ENCODE results near the gene BCAS1. TPM values are rescaled to one million over a fixed set of nuclear protein-coding genes. Genes with fewer than 3 reads are reported as not detected.

Gene BCAS1
- total and polyA plus RNA-seq, 2 donors: 7.5 to 28.1 TPM

- 61% methylated on average over 9 of the region's 9 CpGs for WGBS
- H3K36me3 ChIP-seq (ENCODE audit: insufficient read depth): no peaks in the 10 kb centered on the region
- no peak for DNase-seq (ENCODE audit: extremely low spot score)
- H3K4me3 ChIP-seq (ENCODE audit: low read depth, low read length): no peak overlapping the region
- no peak overlapping the region for H3K27ac ChIP-seq (ENCODE audit: low read depth)
- no peaks in the 10 kb centered on the region for H3K4me1 ChIP-seq (ENCODE audit: insufficient read depth)
Observed at GRCh38 chr20:54093423-54094267, 23.3 kb upstream of the BCAS1 start.

GRCh38 chr20:54092021-54092420 lies 21.6 kb upstream of the BCAS1 start:
- no peak for DNase-seq (ENCODE audit: extremely low spot score)
- WGBS: 65% methylated on average over 2 of the region's 2 CpGs
- Histone ChIP-seq H3K36me3 (ENCODE audit: insufficient read depth) (no peaks in the 10 kb centered on the region), H3K4me1 (ENCODE audit: insufficient read depth) (no peaks in the 10 kb centered on the region), H3K27ac (ENCODE audit: low read depth) (no peak overlapping the region), H3K4me3 (ENCODE audit: low read depth, low read length) (no peak overlapping the region)

GRCh38 chr20:54091120-54091480 lies 20.7 kb upstream of the BCAS1 start:
- DNase-seq (ENCODE audit: extremely low spot score): no peak
- Histone ChIP-seq H3K36me3 (ENCODE audit: insufficient read depth) (no peaks in the 10 kb centered on the region), H3K4me1 (ENCODE audit: insufficient read depth) (no peaks in the 10 kb centered on the region), H3K4me3 (ENCODE audit: low read depth, low read length) (no peak overlapping the region), H3K27ac (ENCODE audit: low read depth) (no peak overlapping the region)
- WGBS: 92% methylated on average over 6 of the region's 6 CpGs

GRCh38 chr20:54090230-54091119 lies 20.1 kb upstream of the BCAS1 start:
- no peak for DNase-seq (ENCODE audit: extremely low spot score)
- Histone ChIP-seq H3K27ac (ENCODE audit: low read depth) (no peak overlapping the region), H3K36me3 (ENCODE audit: insufficient read depth) (no peaks in the 10 kb centered on the region), H3K4me1 (ENCODE audit: insufficient read depth) (no peaks in the 10 kb centered on the region), H3K4me3 (ENCODE audit: low read depth, low read length) (no peak overlapping the region)
- 77% methylated on average over 6 of the region's 6 CpGs for WGBS

GRCh38 chr20:54088430-54088829 lies 18.0 kb upstream of the BCAS1 start:
- no peaks in the 10 kb centered on the region for H3K4me1 ChIP-seq (ENCODE audit: insufficient read depth)

GRCh38 chr20:54086507-54087039 lies 16.2 kb upstream of the BCAS1 start:
- no peaks in the 10 kb centered on the region for H3K4me1 ChIP-seq (ENCODE audit: insufficient read depth)
- H3K4me3 ChIP-seq (ENCODE audit: low read depth, low read length): no peak overlapping the region
- H3K27ac ChIP-seq (ENCODE audit: low read depth): no peak overlapping the region
- no peak for DNase-seq (ENCODE audit: extremely low spot score)
- WGBS: 36% methylated on average over 12 of the region's 12 CpGs
- no peaks in the 10 kb centered on the region for H3K36me3 ChIP-seq (ENCODE audit: insufficient read depth)

More at GRCh38 chr20:54088430-54088829, 18.0 kb upstream of the BCAS1 start:
- Histone ChIP-seq H3K4me3 (ENCODE audit: low read depth, low read length) (no peak overlapping the region), H3K36me3 (ENCODE audit: insufficient read depth) (no peaks in the 10 kb centered on the region), H3K27ac (ENCODE audit: low read depth) (no peak overlapping the region)
- no peak for DNase-seq (ENCODE audit: extremely low spot score)
- WGBS: 63% methylated on average over 1 of the region's 1 CpG

GRCh38 chr20:54085910-54086309 lies 15.5 kb upstream of the BCAS1 start:
- Histone ChIP-seq H3K36me3 (ENCODE audit: insufficient read depth) (no peaks in the 10 kb centered on the region), H3K4me3 (ENCODE audit: low read depth, low read length) (no peak overlapping the region)
- WGBS: 84% methylated on average over 3 of the region's 3 CpGs

GRCh38 chr20:54085425-54085824 lies 15.0 kb upstream of the BCAS1 start:
- no peak for DNase-seq (ENCODE audit: extremely low spot score)
- H3K36me3 ChIP-seq (ENCODE audit: insufficient read depth): no peaks in the 10 kb centered on the region
- 98% methylated on average over 1 of the region's 1 CpG for WGBS
- no peak overlapping the region for H3K4me3 ChIP-seq (ENCODE audit: low read depth, low read length)
- no peaks in the 10 kb centered on the region for H3K4me1 ChIP-seq (ENCODE audit: insufficient read depth)
- no peak overlapping the region for H3K27ac ChIP-seq (ENCODE audit: low read depth)

More at GRCh38 chr20:54085910-54086309, 15.5 kb upstream of the BCAS1 start:
- Histone ChIP-seq H3K27ac (ENCODE audit: low read depth) (no peak overlapping the region), H3K4me1 (ENCODE audit: insufficient read depth) (no peaks in the 10 kb centered on the region)
- no peak for DNase-seq (ENCODE audit: extremely low spot score)

GRCh38 chr20:54084727-54085388 lies 14.5 kb upstream of the BCAS1 start:
- no peak for DNase-seq (ENCODE audit: extremely low spot score)
- H3K4me3 ChIP-seq (ENCODE audit: low read depth, low read length): no peak overlapping the region
- H3K4me1 ChIP-seq (ENCODE audit: insufficient read depth): no peaks in the 10 kb centered on the region
- H3K36me3 ChIP-seq (ENCODE audit: insufficient read depth): no peaks in the 10 kb centered on the region
- no peak overlapping the region for H3K27ac ChIP-seq (ENCODE audit: low read depth)
- 70% methylated on average over 5 of the region's 5 CpGs for WGBS

- Histone ChIP-seq H3K36me3 (ENCODE audit: insufficient read depth) (no peaks in the 10 kb centered on the region), H3K27ac (ENCODE audit: low read depth) (no peak overlapping the region), H3K4me1 (ENCODE audit: insufficient read depth) (no peaks in the 10 kb centered on the region), H3K4me3 (ENCODE audit: low read depth, low read length) (no peak overlapping the region)
- DNase-seq (ENCODE audit: extremely low spot score): no peak
Observed at GRCh38 chr20:54084193-54084592, 13.8 kb upstream of the BCAS1 start.

- Histone ChIP-seq H3K36me3 (ENCODE audit: insufficient read depth) (no peaks in the 10 kb centered on the region), H3K4me1 (ENCODE audit: insufficient read depth) (no peaks in the 10 kb centered on the region), H3K27ac (ENCODE audit: low read depth) (no peak overlapping the region), H3K4me3 (ENCODE audit: low read depth, low read length) (no peak overlapping the region)
- no peak for DNase-seq (ENCODE audit: extremely low spot score)
Observed at GRCh38 chr20:54083459-54083858, 13.1 kb upstream of the BCAS1 start.

GRCh38 chr20:54082100-54082499 lies 11.7 kb upstream of the BCAS1 start:
- DNase-seq (ENCODE audit: extremely low spot score): no peak
- WGBS: 74% methylated on average over 6 of the region's 6 CpGs
- Histone ChIP-seq H3K4me1 (ENCODE audit: insufficient read depth) (no peaks in the 10 kb centered on the region), H3K27ac (ENCODE audit: low read depth) (no peak overlapping the region), H3K36me3 (ENCODE audit: insufficient read depth) (no peaks in the 10 kb centered on the region), H3K4me3 (ENCODE audit: low read depth, low read length) (no peak overlapping the region)

- Histone ChIP-seq H3K36me3 (ENCODE audit: insufficient read depth) (no peaks in the 10 kb centered on the region), H3K4me3 (ENCODE audit: low read depth, low read length) (no peak overlapping the region), H3K27ac (ENCODE audit: low read depth) (no peak overlapping the region), H3K4me1 (ENCODE audit: insufficient read depth) (no peaks in the 10 kb centered on the region)
- DNase-seq (ENCODE audit: extremely low spot score): no peak
- 64% methylated on average over 3 of the region's 3 CpGs for WGBS
Observed at GRCh38 chr20:54079652-54080051, 9.3 kb upstream of the BCAS1 start.
